NB4 (cell line): ENCODE measurements around the gene GPSM3.

Experiments
- CTCF ChIP-seq: IDR thresholded peaks from one replicate; pipeline ENCODE4 v1.5.1; 2012; ENCODE audit warnings: low read depth, low read length
- MAX ChIP-seq: IDR thresholded peaks from 2 replicates; pipeline ENCODE4 v1.6.1; 2011; ENCODE audit warnings: low read depth, low read length
- MYC ChIP-seq: IDR thresholded peaks from 2 replicates; pipeline ENCODE4 v1.6.1; 2011; ENCODE audit warnings: low read depth, low read length
- POLR2A ChIP-seq: IDR thresholded peaks from 2 replicates; pipeline ENCODE4 v1.6.1; 2011; ENCODE audit warnings: mild to moderate bottlenecking; ENCODE audit not compliant: insufficient read length; ENCODE audit errors: extremely low read depth

- TF ChIP-seq CTCF (no peak), POLR2A (no peak), MYC (no peak), MAX (no peak)
These were observed 34.0 kb upstream of the GPSM3 start for GRCh38 chr6:32226434-32226833.
